Measurements from ENCODE around the gene SCAMP4.

The SCAMP4 gene

DNA sequence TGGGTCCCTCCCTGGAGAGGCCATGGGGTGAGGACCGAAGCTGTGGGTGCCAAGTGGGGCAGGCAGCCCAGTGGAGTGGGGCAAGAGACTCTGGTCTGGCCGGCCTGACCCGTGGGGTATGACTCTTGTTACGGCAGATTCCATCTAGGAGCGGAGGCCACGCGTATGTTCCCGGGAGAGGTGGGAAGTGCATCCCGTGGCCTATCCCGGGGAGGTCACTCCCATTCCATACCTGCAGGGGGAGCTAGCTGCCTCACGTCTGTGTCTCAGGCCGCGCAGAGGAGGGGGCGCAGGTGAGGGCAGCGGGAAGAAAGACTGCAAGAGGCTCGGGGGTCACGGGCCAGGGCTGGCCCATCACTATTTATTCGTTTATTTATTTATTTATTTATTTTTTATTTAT lies 40.7 kb downstream of the SCAMP4 start:
- no peak overlapping the region for H3K4me3 ChIP-seq
- H3K27ac ChIP-seq = no peak overlapping the region

DNA sequence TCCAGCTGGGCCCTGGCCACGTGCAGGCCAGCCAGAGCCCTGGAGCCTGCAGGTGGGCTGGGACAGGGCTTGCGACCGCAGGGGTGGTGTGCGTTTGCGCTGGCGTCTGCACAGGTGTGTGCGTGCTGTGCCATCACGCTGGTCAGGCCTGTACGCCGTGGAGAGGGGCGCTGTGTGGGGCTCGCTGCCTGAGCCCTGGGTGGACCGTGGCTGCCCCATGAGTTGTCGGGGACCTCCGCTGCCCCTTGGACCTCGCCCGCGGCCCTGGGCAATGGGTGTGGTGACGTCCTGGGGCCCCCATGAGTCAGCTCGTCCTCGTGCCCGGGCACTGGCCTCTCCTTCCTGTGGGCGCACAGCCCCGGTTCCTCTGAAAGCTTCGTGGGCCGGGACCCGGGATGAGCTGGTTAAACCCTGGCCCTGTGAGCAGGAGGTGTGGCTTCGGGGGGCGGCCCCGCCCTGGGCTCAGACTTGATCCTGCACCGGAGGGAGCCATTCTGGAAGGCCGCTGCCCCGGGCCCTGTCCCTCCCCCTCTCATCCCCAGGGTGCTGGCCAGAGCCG lies 42.5 kb downstream of the SCAMP4 start:
- H3K27ac ChIP-seq = no peak overlapping the region

DNA sequence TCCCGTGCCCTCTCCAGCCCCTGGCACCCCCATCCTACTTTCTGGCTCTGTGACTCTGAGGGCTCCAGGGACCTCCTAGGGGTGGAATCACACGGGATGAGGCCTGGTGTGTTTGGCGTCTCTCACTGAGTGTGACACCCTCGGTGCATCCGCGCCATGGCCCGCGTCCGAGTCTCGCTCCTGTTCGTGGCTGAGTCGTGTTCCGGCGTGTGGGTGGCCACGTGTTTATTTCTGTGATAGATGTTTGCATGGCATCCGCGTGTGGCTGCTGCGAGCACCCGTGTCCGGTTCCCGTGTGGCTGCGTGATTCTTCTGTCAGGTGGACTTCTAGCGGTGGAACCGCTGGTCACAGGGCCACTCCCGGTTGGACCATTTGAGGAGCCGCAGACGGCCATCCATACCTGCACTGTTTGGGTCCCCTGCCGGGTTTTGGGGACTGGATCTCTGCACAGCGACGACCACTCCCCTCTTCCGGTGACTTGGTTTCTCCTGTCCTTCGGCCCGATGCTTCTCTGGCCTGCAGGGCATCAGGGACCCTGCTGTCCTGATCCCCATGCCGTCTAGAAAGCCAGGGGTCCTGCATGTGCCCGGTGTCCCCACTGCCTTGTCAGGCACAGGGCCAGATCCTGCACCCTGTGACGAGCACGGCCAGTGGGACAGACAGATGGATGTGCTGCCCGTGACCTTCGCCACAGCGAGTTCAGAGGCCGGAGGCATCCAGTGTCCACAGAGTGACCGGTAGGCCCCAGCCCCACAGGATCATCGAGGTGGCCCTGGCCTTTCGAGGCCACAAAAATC lies 44.3 kb downstream of the SCAMP4 start:
- Histone ChIP-seq H3K4me3 (no peak overlapping the region), H3K27ac (no peak overlapping the region)

More for the DNA sequence above, 42.5 kb downstream of the SCAMP4 start:
- H3K4me3 ChIP-seq = no peak overlapping the region

DNA sequence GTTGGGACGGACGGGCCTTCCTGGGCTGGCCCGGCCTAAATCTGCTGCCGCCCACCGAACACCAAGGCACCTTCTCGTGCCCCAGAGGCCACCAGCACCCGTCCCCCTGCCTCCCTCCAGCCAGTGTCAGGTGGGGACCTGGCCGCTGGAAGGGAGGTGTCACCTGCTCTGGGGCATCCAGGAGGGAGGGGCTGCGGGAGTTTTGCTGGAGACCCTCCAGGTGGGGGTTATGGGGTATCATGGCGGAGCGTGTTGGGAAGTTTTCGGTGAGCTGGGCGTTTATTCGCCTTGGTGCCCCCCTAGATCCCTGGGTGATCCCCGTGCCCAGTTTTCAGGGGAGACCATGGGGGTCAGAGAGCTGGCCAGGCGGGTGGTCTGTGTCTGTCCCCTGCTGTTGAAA lies 45.4 kb downstream of the SCAMP4 start:
- no peak overlapping the region for H3K4me3 ChIP-seq

DNA sequence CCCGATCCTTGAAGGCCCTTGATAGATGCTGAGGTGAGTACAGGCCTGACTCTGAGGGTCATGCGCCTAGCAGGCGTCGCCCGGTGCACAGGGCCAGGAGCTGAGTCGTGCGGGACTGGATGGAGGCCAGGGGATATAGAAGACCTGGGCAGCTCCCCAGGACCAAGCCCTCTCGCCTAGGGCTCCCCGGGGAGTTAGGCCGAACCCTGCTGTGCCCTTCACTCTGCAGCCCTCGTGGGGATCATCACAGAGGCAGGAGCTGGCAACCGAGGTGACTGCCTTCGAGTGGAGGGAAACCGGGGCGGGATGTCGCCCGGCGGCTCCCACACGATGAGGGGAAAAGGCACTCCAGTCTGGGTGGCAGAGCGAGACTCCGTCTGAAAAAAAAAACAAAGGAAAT lies 47.4 kb downstream of the SCAMP4 start:
- no peak overlapping the region for H3K4me3 ChIP-seq
- H3K27ac ChIP-seq = no peak overlapping the region

More for the DNA sequence above, 45.4 kb downstream of the SCAMP4 start:
- no peak overlapping the region for H3K27ac ChIP-seq

DNA sequence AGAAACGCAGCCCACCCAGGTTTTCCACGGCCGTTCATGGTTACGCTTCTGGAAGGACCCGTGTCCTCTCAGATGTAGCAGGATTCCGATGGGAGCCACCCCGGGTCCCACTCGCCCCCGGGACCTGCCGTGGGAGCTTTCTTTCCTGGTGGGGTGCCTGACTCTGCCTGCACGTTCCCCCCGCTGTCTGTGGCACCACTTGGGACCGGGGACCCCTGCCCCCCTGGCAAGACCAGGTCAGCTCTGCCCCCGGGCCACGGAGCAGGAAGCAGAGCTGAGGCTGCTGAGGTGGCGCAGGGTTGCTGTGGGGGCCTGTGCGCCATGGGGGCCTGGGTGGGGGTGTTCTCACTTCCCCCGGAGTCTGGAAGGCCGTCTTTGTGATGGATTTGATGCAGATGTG lies 47.8 kb downstream of the SCAMP4 start:
- H3K4me3 ChIP-seq = no peak overlapping the region
- H3K27ac ChIP-seq = no peak overlapping the region

DNA sequence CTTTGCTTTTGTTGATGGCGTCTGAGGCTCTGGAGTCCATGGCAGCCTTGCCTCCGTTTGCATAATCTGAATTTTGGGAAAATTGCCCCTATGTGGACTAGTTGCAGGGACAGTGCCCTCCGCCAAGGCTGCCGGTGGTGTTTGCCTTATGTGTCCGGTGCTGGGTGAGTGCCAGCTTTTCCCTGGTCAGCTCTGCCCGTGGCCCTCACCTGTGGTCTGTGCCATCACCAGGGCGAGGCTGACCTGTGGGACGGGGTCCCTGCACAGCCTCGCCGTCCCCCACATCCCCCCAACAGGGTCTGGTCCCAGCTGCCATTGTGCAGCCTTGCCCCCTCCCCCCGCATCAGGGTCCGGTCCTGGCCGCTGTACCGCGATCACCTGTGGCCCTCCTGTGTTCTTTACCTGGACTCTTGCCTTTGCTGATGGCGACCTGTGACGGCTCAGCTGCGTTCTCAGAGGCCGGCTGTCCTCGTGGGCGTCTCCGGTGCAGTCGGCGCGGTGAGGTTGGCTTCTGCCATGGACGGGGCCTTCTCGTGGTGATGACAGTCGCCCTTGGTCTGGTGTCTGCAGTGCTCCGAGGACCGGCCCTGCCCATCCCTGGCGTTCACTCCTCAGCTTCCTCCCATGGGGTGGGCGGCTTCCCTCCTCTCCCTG lies 48.4 kb downstream of the SCAMP4 start:
- Histone ChIP-seq H3K27ac (no peak overlapping the region), H3K4me3 (no peak overlapping the region)

DNA sequence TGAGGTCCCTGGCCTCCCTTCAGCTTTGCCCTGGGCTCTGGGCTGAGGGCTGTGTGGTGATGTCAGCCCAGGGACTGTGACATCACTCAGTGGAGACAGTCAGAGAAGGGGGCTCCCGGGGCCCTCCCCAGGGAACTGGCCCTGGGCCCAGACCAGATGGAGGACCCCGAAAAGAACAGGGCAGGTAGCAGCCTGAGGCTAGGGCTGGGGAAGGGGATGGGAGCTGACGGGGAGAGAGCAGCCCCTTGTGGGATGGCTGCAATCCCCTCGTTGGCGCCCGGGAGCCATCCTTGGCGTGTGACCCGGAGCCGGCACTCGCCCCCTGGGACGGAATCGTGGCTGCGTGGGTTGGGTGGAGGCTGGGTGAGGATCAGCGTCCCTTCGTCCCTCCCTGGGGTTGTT lies 49.3 kb downstream of the SCAMP4 start:
- Histone ChIP-seq H3K4me3 (no peak overlapping the region), H3K27ac (no peak overlapping the region)

DNA sequence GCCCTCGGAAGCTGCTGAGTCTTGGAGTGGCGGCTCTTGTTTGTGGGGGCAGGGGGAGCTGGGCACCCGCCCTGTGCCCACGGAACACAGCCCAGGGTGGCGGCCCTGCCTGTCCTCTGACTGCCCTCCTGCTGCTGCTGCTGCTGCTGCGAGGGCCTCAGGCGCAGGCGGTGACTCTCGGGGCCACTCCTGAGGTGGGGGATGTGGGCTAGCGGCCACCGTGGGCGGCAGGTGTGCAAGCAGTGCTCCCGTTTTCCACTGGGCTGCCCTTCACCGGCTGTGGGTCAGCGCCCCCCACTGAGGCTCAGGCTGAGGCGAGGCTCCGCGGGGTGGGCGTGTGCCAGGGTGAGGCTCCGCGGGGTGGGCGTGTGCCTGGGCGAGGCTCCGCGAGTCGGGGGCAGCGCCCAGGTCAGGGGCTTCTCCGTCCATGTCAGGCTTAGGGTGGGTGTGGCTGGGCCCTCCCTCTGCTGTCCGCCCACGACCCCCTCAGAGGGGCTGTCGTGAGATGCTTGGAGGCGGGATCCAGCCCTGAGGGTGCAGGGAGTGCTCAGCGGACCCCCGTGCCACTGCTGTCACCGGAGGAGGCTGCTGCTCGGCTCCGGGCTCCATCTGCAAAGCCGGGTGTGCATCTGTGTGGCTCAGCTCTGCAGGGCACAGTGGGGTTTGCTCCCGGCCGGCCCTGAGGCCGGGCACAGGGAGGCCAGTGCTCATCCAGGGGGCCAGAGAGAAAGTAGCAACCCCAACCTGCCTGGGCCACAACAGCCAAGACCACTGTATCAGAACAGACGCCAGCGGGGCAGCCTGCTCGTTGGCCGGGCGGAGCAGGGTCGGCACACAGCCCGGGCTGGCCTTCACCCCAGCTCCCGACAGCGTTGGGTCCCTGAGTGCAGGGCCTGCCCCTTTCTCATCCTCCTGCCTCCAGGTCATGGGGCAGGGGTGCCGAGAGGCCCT lies 50.2 kb downstream of the SCAMP4 start:
- H3K27ac ChIP-seq = no peak overlapping the region
- no peak overlapping the region for H3K4me3 ChIP-seq

DNA sequence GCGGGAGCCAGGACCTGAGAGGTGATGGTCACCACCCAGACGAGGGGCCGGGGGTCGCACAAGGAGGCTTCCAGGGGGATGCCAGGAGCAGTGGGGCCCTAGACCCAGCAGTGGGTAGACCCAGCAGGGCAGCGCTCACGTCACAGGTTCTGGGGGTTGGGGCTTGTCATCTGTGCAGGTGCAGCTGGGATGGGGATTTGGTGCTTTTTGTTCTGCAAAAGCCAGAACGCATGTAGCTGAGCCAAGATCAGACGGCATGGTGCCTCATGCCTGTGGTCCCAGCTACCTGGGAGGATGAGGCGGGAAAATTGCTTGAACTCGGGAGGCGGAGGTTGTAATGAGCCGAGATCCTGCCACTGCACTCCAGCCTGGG lies 50.9 kb downstream of the SCAMP4 start:
- Histone ChIP-seq H3K27ac (no peak overlapping the region), H3K4me3 (no peak overlapping the region)

DNA sequence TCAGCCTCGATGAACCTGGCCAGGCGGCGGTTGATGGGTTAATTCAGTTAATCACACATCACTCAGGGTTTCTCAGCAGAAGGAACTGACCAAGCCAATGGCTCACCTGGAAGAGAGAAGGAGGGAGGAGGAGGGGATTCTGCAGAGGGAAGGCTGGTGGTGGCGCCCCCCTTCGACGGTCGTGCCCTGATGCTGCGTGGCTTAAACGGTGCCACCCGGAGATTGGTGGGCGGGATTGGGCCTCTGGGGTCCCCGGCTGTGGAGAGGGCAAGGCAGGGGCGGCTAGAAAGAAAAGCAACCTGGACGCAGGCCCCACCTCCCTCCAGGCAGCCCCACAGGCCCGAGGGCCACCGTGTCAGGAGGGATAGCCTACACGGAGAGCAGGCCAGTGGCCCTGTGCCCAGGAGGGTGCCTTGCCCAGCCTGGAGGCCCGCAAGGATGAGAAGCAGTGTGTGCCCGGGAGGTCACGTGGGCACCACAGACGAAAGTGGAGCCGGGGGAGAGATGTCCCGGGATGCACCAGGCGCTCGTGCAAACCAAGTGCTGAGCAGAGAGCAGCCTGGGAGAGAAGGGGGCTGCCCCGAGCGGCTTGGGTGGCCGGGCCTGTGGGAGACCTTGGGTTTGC lies 51.8 kb downstream of the SCAMP4 start:
- H3K27ac ChIP-seq = no peak overlapping the region
- no peak overlapping the region for H3K4me3 ChIP-seq

DNA sequence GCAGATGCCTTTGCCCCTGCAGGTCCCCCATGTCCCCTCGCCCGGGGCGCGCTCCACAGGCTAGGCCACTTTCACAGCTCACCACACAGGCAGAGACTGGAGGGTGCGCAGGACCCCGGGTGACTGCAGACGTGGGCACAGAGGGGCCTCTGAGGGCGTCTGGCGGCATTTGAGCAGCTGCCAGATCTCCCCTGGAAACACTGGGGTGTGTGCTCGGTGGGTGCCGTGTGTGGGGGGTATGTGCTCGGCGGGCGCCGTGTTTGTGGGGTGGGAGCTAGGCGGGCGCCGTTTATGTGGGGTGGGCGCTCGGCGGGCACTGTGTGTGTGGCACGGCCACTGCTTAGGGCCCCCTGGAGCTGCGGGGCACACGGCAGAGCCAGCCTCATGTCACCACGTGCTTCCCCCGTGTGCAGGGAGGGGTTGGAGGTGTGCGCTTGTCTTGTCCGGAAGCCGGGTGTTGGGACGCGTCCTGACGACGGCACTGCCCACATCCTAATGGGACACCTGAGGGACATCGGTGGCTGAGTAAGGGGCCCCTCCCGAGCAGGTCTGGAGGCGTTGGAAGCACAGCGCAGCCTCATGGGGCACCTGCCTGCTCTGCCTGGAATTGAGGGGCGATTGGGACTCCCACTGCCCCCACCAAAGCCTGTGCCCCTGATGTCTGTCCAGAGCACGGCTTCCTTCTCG lies 52.5 kb downstream of the SCAMP4 start:
- Histone ChIP-seq H3K27ac (no peak overlapping the region), H3K4me3 (no peak overlapping the region)

DNA sequence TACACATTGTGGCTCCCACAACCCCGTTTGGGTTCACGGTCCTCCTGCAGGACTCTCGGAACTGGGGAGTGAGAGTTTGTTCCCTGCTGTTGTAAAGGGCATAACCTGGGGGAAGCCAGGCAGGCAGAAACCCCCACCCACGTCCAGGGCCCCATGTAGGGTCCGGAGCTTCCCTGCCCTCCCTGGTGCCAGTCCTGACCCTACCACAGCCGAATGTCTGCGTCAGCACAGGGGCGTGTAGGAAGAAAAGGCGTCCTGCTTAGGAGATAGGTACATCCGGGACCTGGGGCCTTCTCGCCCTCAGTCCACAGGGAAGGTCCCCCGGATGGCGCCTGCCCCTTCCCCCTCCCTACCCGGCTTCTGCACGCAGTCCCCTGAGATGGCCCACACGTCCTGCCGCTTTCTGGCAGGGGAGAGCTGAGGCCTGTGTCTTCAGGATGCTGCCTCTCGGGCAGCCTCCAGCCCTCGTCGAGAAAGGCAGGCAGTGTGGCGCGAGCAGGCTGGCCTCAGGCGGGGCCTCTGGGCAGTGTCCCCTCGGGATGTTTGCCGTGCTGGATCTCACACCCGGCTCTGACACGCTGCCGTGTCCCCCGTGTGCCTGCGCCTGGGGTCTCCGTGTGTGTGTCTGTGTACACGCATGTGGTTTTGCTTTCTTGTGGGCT lies 54.9 kb downstream of the SCAMP4 start:
- no peak overlapping the region for H3K4me3 ChIP-seq

DNA sequence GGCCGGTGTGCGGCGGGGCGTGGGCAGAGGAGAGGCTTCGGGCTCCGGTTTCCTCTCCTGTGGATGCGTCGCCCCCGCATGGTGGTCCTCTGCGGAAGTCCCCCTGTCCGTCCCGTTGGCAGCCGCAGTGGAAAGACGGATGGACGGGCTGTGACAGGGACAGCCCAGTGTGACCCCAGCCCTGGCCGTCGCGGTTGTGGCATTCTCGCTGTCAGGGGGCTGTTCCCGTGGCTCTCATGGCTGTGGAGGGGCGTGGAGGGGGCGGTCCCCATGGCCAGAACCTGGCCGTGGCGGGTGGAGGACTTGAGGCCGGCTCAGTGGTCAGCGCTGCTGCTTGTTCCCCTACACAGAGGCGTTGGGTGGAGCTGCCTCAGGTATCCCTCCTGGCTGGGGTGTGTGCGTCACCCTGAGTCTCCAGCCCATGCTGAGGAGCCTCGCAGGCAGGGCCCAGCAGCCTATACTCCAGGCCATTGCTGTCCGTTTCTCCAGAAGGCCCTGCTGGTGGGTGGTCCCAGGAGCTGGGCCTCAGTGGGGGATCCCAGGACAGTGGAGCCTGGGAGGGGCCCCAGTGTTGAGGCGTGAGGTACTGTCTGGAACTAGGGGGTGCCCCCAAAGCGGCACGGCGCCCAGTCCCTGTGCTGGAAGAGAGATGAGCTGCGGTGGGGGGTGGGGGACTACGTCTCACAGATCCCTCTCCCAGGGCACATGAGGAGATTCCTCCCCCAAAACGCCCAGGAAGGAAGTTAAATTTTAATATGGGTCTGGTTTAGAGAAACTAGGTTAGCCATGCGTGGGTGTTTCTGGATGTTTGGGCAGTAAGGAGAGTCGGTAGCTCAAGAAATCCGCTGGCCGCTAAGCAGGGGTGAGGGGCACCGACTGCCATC lies 56.0 kb downstream of the SCAMP4 start:
- Histone ChIP-seq H3K4me3 (no peak overlapping the region), H3K27ac (no peak overlapping the region)

More for the DNA sequence above, 54.9 kb downstream of the SCAMP4 start:
- no peak overlapping the region for H3K27ac ChIP-seq

DNA sequence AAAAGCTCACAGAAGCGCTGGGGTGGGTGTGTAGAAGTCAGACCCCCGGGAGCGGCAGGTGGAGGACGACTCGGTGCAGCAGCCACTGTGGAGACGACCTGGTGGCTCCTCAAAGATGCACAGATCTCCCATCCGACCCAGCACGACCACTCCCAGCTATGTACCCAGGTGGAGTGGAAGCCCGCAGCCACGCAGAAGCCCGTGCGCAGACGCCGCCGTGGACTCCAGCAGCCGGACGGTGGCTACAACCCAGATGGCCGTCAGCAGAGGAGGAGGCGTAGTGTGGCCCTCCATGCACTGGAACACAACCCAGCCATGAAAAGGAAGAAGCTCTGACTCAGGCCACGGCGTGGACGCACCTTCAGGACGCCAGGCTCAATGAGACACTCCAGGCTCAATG lies 57.5 kb downstream of the SCAMP4 start:
- H3K27ac ChIP-seq = no peak overlapping the region

DNA sequence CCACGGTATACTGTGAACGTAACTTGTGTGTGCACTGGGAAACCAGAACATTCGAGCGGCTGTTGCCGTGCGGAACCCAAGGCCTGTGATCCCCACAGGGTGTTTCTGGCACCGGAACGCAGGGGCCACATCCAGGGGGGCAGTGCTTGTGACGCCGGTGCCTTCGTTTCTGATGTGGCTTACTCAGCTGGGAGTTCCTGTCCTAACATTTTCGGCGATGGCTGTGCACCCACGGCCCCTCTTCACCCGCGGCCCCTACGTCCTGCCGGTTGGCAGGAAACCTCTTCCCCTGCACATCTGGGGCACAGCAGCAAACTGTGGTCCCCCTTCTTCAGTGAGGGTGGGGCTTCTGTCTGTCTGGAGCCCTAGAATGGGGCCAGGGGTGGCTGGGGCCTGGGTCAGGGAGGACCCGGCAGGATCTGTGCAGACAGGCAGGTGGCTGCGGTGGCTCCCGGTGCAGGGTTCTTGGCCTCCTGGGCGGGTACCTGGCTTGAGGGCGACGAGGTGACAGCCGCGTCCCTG lies 61.9 kb downstream of the SCAMP4 start:
- Histone ChIP-seq H3K4me3 (no peak overlapping the region), H3K27ac (no peak overlapping the region)

More for the DNA sequence above, 57.5 kb downstream of the SCAMP4 start:
- H3K4me3 ChIP-seq = no peak overlapping the region
